ENCODE measurements around the gene CPSF4L. TPM values are rescaled to one million over a fixed set of nuclear protein-coding genes. Genes with fewer than 3 reads are reported as not detected.

CPSF4L gene
- total and polyA plus RNA-seq, 2 of the 13 experiments (the other 11 are each of a cell fraction or from before 2014, with no cell fraction given) = 0.73 to 1.6 TPM

DNA sequence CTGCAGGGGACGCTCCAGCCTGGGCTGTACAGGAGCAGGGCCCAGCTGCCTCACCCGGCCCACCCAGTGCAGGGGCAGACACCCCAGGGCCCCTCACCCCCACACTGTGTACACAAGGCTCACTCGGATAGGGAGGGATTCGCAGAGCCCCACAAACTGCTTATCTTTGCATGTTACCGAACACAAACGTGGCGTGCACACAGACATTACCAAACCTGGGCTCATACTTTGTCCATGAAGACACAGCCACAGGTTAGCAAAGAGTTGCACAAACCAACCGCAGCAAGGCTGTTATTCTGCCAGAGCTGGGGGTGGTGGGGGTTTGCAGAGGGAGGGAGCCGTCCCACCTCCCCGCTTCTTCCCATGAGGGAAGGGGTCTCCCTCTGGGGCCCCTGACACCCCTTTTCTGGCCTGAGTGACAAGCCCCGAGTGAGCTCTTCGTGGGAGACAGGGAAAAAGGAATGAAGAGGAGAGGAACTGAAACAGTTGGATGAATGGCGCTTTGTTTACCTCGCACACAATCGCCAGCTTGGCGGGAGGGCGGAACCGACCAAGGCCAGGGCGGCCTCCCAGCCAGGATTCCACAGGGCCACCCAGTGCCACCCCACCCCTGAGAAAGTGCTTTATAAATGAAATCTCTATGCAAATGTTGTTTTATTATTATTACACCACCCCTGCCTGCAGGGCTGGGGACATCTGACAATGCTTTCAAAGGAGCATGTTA, 434 bp upstream of the CPSF4L start (continued):
- TF ChIP-seq ZNF18 (CRISPR knock-in tag; IDR thresholded peaks at IDR 0.05; ENCODE audit: insufficient replicate concordance) = no peak
- TF ChIP-seq PTBP1 (IDR thresholded peaks at IDR 0.05; ENCODE audit: low read depth, low read length, poor library complexity, severe bottlenecking) = peak; percentile 14
- no peak for TF ChIP-seq HNRNPK (IDR thresholded peaks at IDR 0.05; ENCODE audit: low read depth, low read length, poor library complexity, severe bottlenecking)
- TF ChIP-seq ZNF720 (CRISPR knock-in tag; IDR thresholded peaks at IDR 0.05) = no peak
- 0 out of 2 replicates have a peak, but pooled peaks have one; percentile 57 for TF ChIP-seq ZNF749 (CRISPR knock-in tag; IDR thresholded peaks at IDR 0.05; ENCODE audit: borderline replicate concordance)
- TF ChIP-seq ZNF280B (CRISPR knock-in tag; IDR thresholded peaks at IDR 0.05; ENCODE audit: borderline replicate concordance) = no peak
- TF ChIP-seq STAT5B (CRISPR knock-in tag; IDR thresholded peaks at IDR 0.05) = no peak
- TF ChIP-seq, protein P1, sequence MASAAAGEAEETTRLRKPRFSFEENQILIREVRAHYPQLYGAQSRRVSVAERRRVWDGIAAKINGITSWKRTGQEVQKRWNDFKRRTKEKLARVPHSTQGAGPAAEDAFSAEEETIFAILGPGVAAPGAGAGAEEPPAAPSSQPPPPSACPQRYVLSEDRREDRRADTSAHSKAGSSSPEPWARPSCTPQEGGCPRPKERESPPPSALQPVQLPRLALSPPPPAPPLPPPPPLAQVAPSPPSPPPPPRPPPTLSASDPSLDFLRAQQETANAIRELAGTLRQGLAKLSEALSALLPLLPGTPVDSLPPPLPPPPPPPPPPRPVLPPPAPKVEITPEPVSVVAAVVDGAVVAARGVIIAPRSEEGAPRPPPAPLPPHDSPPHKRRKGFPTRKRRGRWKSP (CRISPR knock-in tag; IDR thresholded peaks at IDR 0.05) = 0 out of 2 replicates have a peak, but pooled peaks have one; percentile 60
- no peak for TF ChIP-seq HMGA1 (CRISPR knock-in tag; conservative IDR thresholded peaks at IDR 0.05)
- TF ChIP-seq ZNF552 (CRISPR knock-in tag; IDR thresholded peaks at IDR 0.05; ENCODE audit: borderline replicate concordance) = peak; percentile 66; the same call in 1 of the 2 replicates
- peak; percentile 4 for TF ChIP-seq FOSL2 (CRISPR knock-in tag; IDR thresholded peaks at IDR 0.05)
- no peak for TF ChIP-seq NFIB (CRISPR knock-in tag; IDR thresholded peaks at IDR 0.05; ENCODE audit: borderline replicate concordance)
- TF ChIP-seq RBM39 (IDR thresholded peaks at IDR 0.05; ENCODE audit: low read depth, low read length, poor library complexity, severe bottlenecking) = no peak
- TF ChIP-seq, protein P2, sequence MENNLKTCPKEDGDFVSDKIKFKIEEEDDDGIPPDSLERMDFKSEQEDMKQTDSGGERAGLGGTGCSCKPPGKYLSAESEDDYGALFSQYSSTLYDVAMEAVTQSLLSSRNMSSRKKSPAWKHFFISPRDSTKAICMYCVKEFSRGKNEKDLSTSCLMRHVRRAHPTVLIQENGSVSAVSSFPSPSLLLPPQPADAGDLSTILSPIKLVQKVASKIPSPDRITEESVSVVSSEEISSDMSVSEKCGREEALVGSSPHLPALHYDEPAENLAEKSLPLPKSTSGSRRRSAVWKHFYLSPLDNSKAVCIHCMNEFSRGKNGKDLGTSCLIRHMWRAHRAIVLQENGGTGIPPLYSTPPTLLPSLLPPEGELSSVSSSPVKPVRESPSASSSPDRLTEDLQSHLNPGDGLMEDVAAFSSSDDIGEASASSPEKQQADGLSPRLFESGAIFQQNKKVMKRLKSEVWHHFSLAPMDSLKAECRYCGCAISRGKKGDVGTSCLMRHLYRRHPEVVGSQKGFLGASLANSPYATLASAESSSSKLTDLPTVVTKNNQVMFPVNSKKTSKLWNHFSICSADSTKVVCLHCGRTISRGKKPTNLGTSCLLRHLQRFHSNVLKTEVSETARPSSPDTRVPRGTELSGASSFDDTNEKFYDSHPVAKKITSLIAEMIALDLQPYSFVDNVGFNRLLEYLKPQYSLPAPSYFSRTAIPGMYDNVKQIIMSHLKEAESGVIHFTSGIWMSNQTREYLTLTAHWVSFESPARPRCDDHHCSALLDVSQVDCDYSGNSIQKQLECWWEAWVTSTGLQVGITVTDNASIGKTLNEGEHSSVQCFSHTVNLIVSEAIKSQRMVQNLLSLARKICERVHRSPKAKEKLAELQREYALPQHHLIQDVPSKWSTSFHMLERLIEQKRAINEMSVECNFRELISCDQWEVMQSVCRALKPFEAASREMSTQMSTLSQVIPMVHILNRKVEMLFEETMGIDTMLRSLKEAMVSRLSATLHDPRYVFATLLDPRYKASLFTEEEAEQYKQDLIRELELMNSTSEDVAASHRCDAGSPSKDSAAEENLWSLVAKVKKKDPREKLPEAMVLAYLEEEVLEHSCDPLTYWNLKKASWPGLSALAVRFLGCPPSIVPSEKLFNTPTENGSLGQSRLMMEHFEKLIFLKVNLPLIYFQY (CRISPR knock-in tag; IDR thresholded peaks at IDR 0.05; ENCODE audit: borderline replicate concordance) = peak; percentile 32; the same call in 1 of the 2 replicates
- no peak for TF ChIP-seq NBN (conservative IDR thresholded peaks at IDR 0.05)
- 0 out of 2 replicates have a peak, but pooled peaks have one; percentile 35 for TF ChIP-seq GTF3A (CRISPR knock-in tag; conservative IDR thresholded peaks at IDR 0.05)
- TF ChIP-seq SNAPC5 (CRISPR knock-in tag; IDR thresholded peaks at IDR 0.05; ENCODE audit: borderline replicate concordance) = no peak
- no peak for TF ChIP-seq FLYWCH1 (CRISPR knock-in tag; IDR thresholded peaks at IDR 0.05)
- TF ChIP-seq AHR (CRISPR knock-in tag; IDR thresholded peaks at IDR 0.05) = no peak; the same call in 1 of the 2 replicates
- peak; percentile 53; the same call in 1 of the 2 replicates for TF ChIP-seq PITX1 (CRISPR knock-in tag; IDR thresholded peaks at IDR 0.05)
- peak; percentile 88; the same call in 1 of the 2 replicates for TF ChIP-seq ZNF44 (CRISPR knock-in tag; IDR thresholded peaks at IDR 0.05)

Measured in HepG2 (cell line).